Activated CD8-positive, alpha-beta memory T cell treated with anti-CD3 and anti-CD28 coated beads for 24 hours (primary cell): ENCODE results near the gene DSCAML1.

Source experiments
- DNase-seq: peaks from one replicate; pipeline ENCODE4 v3.0.0-alpha.2; 2020

Gene DSCAML1

DNA sequence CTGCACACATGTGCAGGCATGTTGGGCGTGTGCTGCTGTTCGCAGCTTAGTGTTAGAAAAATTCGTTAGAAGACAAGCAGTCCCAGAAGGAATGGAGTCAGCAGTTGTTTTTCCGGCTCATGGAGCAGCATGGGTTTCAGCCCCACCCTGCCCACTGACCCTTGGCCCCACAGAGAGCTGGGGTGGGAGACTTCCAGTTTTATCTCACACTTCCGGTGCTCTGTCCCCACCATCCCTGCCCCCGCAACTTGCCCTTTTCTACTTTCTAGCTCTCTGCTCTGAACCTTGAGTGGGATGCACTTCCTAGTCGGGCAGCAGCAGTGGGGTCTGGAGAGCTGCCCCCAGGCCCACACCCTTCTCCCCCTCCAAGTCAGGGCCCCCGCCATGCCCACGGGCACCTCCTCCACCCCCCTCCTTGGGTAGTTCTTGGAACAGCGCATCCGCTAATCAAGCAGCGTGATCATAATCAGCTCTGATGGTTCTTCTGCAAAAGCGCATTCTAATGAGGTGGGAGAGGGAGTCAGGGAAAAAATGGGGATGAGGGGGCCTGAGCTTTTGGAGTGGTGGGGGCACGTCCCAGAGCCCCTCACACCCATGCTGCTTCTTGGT lies 285.0 kb downstream of the DSCAML1 start:
- no peak for DNase-seq

DNA sequence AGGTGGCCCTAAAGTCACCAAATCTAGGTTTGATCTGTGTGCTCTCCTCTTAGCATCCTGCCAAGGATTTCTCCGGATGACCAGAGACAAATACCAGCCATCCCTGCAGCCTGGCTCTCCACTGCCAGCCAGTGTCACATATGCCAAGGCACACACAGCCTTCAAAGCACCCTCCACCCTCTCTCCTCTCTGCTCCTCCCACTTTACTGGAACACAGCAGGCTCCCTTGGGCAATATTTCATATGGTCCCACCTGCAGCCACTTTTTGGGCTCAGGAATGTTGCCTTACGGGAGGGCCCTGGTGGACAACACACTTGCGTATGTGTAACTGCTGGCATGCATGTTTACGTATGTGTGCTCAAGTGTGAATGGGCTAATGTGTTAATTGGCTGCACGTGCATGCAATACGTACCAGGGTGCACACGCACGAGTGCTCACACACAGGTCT lies 285.5 kb downstream of the DSCAML1 start:
- no peak for DNase-seq

DNA sequence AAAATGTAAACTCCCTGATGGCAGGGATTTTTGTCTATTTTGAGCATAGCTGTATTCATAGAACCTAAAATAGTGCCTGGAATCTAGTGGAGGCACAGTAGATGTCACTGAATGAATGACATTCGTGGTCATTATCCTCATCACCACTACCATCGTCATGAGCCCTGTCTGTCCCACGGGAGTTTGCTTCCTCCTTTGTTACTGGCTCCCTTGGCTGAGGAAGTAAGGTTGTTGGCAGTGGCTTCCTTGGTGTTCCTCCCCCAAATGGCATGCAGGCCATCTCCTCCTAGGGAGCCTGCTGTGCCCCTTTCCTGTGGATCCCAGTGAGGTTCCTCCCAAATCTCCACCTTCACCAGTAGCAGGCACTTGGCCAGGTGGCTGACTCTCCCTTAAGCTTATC lies 286.4 kb downstream of the DSCAML1 start:
- DNase-seq, result no peak

DNA sequence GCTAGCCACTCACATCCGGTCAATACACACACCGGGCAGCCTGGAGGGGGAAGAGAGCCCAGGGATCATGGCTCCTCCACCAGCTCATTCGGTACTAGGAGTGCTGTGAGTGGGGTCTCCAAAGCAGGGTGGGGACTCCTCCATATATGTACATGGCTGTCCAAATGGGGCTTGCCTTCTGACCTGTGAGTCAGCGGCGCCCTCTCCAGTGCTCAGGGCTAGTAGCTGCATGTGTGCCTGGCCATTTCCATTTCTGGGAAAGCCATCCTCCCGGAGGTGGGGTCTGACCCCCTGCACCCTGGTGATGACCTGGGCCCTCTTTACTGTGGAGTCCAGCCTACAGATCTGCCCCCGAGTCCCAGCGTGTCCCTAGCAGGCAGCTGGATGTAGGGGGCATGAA lies 287.5 kb downstream of the DSCAML1 start:
- no peak for DNase-seq

- DNase-seq, result no peak
Observed at GRCh38 chr11:117506971-117507370, 290.0 kb downstream of the DSCAML1 start.

DNA sequence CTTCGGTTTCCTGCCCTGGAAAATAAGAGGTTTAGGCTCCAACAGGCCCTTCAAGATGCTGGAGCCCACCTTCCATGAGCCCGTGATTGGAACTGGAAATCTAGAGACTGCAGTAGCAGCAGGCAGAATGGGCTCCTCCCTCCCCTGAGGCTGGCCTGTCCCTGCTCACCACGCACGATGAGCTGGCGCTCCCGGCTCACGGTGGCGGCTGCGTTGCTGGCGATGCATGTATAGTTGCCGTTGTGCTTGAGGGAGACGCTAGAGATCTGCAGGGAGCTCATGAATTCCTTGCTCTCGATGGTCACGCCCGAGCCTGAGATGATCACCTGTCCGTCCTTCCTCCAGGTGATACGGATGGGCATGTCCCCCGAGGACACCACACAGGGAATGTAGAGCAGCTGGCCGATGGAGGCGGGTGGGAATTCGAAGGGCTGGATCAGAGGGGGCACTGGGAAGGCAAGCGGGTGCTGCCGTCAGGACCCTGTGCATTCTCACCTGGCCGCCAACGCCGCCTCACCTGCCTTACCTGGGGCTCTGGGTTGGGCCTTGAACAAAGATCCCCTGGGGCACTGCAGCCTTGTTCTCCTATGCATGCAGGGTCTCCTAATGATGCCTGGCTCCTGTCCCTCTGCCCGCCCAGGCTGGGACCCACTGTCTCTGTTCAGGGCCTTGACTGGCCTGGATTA lies 291.6 kb downstream of the DSCAML1 start:
- no peak for DNase-seq

DNA sequence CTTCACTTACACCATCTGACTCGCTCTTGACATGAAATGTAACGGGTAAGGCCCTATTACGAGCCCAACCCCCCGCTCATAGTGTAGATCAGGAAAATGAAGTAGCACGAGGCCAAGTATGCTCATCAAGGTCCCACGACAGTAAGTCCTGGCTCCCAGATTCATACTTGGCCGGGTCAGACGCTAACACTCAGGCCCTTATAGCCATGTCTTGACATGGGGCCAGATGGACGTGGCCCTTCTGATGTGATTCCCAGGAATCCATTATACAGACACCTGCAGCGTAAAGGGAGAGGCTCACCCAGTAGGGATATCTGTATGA lies 294.3 kb downstream of the DSCAML1 start:
- DNase-seq, result no peak

- no peak for DNase-seq
Observed at GRCh38 chr11:117502015-117502778, 294.8 kb downstream of the DSCAML1 start.

DNA sequence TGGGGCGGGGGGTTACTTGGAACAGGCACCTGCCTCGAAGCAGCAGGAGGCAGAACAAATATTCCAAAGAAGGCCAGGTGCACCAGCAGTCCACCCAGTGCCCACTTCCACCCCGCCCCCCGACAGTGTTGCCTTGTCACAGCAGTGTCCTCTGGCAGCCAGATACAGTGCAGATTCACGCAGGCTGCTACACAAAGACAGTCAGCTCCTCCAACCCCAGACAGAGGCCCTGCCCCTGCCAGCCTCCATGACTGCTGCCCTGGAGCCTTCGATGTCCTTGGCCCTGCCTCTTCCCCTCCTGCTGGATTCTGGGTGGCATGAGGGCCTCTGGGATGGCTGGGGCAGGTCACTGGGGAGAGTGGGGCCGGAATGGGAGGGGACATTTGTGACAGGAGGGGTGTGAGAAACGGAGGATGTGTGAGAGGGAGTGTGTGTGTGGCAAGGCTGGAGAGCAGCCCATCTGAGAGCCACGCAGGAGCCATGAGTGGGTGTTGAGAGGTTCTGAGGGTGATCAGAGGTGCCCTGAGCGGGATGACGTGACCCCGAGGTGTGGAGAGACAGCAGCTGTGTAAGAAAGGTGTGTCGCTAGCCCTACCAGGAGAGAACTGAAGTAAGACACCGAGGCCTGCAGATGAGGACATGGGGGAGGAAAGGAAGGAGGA lies 295.6 kb downstream of the DSCAML1 start:
- DNase-seq, result no peak

DNA sequence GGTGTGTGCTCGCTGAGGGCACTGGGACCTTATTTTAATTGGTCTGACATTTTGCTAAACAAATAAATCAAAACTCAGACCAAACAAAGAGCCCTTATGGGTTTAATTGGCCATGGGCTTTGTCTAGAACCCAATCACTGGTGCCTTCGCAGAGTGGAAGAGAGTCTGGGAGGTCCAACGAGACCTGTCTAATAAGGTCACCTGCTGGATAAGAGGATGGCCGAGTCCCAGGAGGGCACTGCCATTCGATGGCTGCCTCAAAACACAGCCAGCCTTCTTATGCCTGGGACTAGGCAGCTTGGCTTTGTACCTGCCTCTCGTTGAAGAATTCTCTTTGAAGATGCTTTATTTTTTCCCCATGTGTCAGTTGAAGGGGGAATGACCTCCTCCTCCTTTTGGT lies 298.2 kb downstream of the DSCAML1 start:
- DNase-seq, result no peak

GRCh38 chr11:117497206-117497951 lies 299.6 kb downstream of the DSCAML1 start:
- no peak for DNase-seq

DNA sequence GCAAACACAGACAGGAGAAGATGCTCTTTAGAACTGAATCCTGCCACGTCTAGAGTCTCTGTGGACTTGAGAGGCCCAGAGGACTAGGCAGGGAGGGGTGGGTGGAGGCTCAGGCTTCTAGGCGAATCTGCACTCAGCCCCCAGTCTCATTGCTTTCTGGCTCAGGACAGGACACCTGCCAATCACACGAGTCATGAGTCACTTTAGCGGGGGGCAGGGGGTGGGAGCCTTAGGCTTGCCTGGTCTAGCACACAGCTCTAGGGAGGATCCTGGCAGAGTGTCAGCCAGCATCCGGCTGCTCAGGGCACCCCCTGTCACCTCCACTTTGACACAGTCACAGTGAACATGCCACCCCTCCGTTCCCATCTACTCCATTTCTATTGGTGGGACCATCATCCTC lies 301.7 kb downstream of the DSCAML1 start:
- DNase-seq, result no peak

- no peak for DNase-seq
Observed at GRCh38 chr11:117492578-117493251, 304.3 kb downstream of the DSCAML1 start.

DNA sequence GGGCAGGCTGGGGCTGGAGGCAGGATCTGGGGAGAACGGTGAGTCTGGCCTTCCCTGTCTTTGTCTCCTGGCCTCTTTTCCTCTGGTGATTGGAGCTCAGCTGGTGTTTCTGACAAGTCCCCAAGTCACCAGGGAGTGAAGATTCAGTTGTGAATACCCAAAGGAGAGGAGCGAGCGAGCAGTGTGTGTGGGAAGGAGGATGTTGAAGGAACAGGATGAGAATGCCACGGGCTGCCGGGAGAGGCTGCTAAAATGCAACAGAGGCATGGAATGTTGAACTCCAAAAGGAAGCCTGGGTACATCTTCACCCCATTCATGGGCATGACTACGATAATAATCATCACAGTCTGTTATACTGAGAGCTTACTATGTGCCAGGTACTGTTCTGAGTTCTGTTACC lies 306.1 kb downstream of the DSCAML1 start:
- no peak for DNase-seq

DNA sequence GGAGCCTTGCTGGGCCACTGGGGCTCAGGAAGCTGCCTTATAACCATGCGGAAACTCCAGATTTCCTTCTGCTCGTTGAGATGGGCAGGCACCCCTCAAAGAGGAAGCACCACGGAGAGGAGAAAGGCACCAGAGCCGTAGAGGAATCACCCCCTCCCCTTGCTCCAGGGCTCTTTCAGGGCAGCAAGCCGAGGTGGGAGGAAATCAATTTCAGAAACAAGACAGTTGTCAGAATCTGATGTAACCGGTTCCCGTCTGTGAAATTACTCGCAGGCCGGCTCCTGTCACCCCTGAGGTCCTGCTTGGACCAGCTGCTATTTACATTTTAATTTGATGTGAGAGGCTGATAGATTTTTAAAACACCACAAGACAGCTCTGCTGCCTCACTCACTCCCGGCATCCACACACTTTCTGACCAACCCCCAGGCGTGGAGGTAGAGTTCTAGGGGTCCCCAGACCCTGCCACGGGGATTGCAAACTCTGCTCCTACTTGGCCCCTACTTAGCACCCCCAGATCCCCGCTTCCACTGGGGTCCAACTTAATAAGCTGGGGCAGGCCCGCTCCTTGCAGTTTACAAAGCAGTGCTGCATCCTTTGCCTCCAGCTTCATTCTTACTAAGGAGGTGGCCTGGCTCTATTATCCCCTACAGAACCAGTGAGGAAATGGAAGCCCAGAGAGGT lies 306.9 kb downstream of the DSCAML1 start:
- no peak for DNase-seq

DNA sequence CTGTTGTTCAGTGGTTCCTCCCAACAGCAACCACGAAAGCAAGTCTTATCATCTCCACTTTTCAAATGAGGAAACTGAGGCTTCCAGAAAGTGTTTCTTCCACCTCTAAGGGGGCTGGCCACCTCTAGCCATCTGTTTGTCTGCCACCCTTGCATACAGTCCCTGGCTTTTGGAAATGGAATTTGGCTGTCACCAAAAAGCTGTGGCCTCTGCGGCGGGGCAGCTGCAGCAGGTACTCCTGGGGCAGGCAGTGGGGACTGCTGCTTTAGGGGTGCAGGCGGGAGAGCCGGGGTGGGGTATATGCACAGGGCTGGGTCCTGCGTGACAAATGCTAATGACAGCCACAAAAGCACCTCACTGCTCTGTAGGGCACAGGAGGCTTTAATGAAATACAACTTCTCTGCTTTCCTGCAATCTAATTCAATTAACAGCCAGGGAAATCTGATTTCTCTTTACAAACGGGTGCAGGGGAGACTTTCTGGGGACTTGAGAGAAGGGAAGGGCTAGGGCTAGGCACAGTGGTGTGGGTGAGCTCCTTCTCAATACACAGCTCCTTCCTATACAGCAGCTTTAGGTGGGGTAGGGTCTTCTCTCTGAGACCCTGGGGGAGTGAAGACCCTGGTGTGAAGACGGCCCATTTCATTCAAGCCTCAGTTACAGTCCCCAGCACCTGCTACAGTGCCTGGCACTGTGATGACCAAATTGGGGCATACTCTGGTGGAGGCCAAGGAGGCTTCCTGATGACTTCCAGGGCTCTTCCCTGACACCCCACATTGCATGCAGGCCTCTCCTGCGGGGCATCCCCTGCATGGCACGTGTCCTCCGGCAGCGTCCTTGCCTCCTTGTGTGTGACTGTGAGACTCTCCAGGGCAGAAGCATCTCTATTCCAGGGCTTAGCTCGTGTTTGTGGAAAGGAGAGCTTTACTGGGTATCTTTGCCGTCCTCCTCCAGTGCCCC lies 307.7 kb downstream of the DSCAML1 start:
- DNase-seq, result no peak

DNA sequence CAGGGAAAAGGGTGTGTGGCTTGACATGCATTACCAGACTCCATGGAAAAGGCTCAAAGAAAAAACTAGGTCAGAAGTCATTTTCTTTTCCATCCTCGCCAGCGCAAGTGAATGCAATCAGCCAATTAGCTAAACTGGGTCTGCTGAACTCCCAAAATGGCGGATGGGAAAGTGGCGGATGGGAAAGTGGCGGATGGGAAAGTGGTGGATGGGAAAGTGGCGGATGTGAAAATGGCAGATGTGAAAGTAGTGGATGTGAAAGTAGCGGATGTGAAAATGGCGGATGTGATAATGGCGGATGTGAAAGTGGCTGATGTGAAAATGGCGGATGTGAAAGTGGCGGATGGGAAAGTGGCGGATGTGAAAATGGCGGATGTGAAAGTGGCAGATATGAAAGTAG lies 311.0 kb downstream of the DSCAML1 start:
- no peak for DNase-seq

DNA sequence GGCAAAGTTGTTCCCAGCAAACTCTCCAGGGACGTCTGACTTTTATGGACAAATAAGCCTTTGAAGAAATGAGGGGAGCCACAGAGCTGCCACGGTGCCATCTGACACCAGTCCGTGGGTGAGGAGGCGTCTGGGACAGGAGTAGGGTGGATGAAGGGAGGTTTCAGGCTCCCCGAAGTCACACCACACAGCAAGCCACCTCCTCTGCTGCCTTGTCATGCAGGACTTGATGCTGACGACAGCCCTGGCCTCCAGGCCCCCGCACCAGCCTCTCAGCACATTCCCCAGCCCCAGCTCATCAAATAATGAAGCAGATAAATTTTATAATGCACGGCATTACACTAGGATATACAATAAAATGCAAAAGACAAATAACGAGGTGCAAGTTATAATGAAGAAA lies 312.9 kb downstream of the DSCAML1 start:
- no peak for DNase-seq

DNA sequence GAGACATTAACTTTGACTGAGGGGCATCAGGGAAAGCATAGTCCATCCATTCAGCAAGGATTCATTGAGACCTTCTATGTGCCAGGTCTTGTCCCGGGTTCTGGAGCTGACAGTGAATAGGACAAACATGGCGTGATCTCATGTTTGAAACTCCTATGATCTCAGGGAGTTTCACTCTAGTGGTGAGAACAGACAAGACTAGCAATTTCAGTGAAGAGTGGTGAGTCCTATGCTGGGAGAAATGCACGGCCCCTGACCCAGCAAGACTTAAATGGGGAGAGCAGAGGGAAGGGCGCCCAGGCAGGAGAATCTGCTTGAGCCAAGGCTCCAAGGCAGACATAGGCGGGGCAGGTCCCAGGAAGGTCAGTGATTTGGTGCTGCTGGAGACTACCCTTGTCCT lies 313.6 kb downstream of the DSCAML1 start:
- DNase-seq, result no peak

GRCh38 chr11:117482881-117483280 lies 314.1 kb downstream of the DSCAML1 start:
- no peak for DNase-seq

GRCh38 chr11:117481885-117482284 lies 315.1 kb downstream of the DSCAML1 start:
- no peak for DNase-seq
